CD4-positive, alpha-beta memory T cell (primary cell): ENCODE results near the gene SLC20A1. TPM values are rescaled to one million over a fixed set of nuclear protein-coding genes. Genes with fewer than 3 reads are reported as not detected.
A peak's percentile ranks its signal among the peaks of the same experiment; 100 is the strongest.

Source experiments
- CTCF ChIA-PET: fragments of 350-600 bp; sonication (Branson Sonifier 250); formaldehyde crosslinking; loops from one replicate; lab custom pipeline; 2021; ENCODE audit warnings: inconsistent platforms; ENCODE audit not compliant: partially characterized antibody; lab: Charles Lee
- POLR2A ChIA-PET: fragments of 350-600 bp; sonication (Branson Sonifier 250); formaldehyde crosslinking; loops from one replicate; lab custom pipeline; 2021; ENCODE audit not compliant: partially characterized antibody; lab: Charles Lee
- DNase-seq, 5 donors: peaks; one replicate each; pipeline versions ENCODE4 v3.0.0 to v3.0.0-alpha.2; 2020 to 2022; ENCODE audit warnings: mixed read lengths in 1 of 5
- H3K27ac ChIP-seq: one replicate; pipeline ENCODE4 v1.7.0; 2013; ENCODE audit warnings: low read depth, low read length
- H3K27me3 ChIP-seq: 2 replicates; pipeline ENCODE4 v1.7.0; 2013; ENCODE audit warnings: mild to moderate bottlenecking, low read length, moderate library complexity; ENCODE audit not compliant: insufficient read depth
- H3K36me3 ChIP-seq: 2 replicates; pipeline ENCODE4 v1.7.0; 2013; ENCODE audit warnings: mild to moderate bottlenecking, low read length, moderate library complexity; ENCODE audit not compliant: insufficient read depth
- H3K4me1 ChIP-seq: 2 replicates; pipeline ENCODE4 v1.7.0; 2013; ENCODE audit warnings: mild to moderate bottlenecking, low read length, moderate library complexity; ENCODE audit not compliant: insufficient read depth
- H3K4me3 ChIP-seq, 2 donors: one replicate each; pipeline ENCODE4 v1.7.0; 2013; ENCODE audit warnings: low read length in 2 of 2, mild to moderate bottlenecking in 1 of 2
- H3K9me3 ChIP-seq, 2 donors: one replicate each; pipeline ENCODE4 v1.7.0; 2013; ENCODE audit warnings: low read length in 2 of 2, control low read depth in 1 of 2; ENCODE audit not compliant: control insufficient read depth in 1 of 2
- H3K27ac Mint-ChIP-seq, 7 donors: one replicate each; pipeline ENCODE4 v1.8.0; 2020 to 2021; ENCODE audit warnings: mixed read lengths in 7 of 7, mild to moderate bottlenecking in 6 of 7, inconsistent platforms in 3 of 7, moderate library complexity in 3 of 7
- H3K27me3 Mint-ChIP-seq, 2 donors: one replicate each; pipeline ENCODE4 v1.8.0; 2020 to 2021; ENCODE audit warnings: mixed read lengths in 2 of 2
- H3K36me3 Mint-ChIP-seq, 2 donors: one replicate each; pipeline ENCODE4 v1.8.0; 2020 to 2021; ENCODE audit warnings: mixed read lengths in 2 of 2, inconsistent platforms in 1 of 2, mild to moderate bottlenecking in 1 of 2
- H3K4me1 Mint-ChIP-seq, 4 donors: one replicate each; pipeline ENCODE4 v1.8.0; 2020 to 2021; ENCODE audit warnings: mixed read lengths in 4 of 4, mild to moderate bottlenecking in 1 of 4
- H3K4me3 Mint-ChIP-seq, 8 donors: one replicate each; pipeline ENCODE4 v1.8.0; 2020 to 2021; ENCODE audit warnings: mixed read lengths in 8 of 8, mild to moderate bottlenecking in 7 of 8, moderate library complexity in 6 of 8, inconsistent platforms in 3 of 8
- H3K9me3 Mint-ChIP-seq, 8 donors: one replicate each; pipeline ENCODE4 v1.8.0; 2020 to 2021; ENCODE audit warnings: mixed read lengths in 8 of 8, mild to moderate bottlenecking in 5 of 8, inconsistent platforms in 3 of 8, moderate library complexity in 1 of 8
- intact Hi-C: fragments of 100-400 bp; cut with micrococcal nuclease; formaldehyde crosslinking; loops from one replicate; pipeline ENCODE4 v1.15.1; 2023
- polyA plus RNA-seq, 2 donors: library from polyadenylated mRNA; unstranded; fragments of 300-500 nt; fragmentation: Illumina TruSeq; gene quantifications; one replicate each; pipeline ENCODE4 v1.2.3, GENCODE V29; 2021
- total RNA-seq, 2 experiments: library from RNA; stranded (reverse); gene quantifications; one replicate each; pipeline ENCODE4 v1.2.3, GENCODE V29; 2021

The SLC20A1 gene
- total and polyA plus RNA-seq, 4 experiments from 2014 or later = 25.5 to 94.0 (median 65.1) TPM

DNA sequence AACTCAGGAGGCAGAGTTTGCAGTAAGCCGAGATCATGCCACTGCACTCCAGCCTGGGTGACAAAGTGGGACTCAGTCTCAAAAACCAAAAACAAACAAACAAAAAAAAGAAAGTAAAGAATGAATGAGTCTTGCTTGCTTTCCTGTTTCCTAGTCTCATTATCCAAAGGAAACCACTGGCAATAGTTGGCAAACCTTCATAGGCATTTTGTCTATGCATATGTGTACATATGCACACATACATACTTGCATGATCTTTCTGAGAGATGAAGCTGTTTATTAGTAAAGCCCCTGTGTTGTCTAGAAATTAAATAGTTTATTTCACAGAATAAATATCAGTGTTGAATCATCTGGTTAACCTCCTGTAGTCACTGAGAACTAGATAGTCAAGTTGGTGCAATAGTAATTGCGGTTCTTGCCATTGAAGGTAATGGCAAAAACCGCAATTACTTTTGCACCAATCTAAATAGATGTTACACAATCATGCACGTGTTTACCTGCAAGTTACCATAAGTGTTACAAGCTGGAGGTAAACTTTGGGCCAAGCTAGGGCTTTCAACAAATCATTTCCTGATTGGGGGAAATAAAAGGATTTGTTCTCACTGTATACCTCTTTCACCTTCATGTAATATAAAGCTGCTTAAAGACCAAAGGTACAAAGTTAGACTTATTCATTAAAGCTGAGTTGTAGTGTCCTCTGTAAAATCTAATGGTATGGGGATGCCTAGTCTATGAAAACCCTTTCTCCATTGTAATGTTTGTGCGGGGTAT, 24.7 kb downstream of the SLC20A1 start:
- no peak overlapping the region for H3K4me3 Mint-ChIP-seq
- peaks cover 0 to 2% (median under 1%) of the 10 kb centered on the region in 4 donors for H3K4me1 Mint-ChIP-seq
- POLR2A ChIA-PET = interaction anchor here (0.7 to 1.6 kb wide), 3 partner anchors 10 to 26 kb away, joined by 3 read pairs; no protein-coding TSS in a partner anchor
- H3K36me3 Mint-ChIP-seq = peaks cover 1 to 10% of the 10 kb centered on the region in 2 donors
- Histone ChIP-seq H3K9me3 (no peaks in the 10 kb centered on the region), H3K27me3 (no peaks in the 10 kb centered on the region), H3K36me3 (no peaks in the 10 kb centered on the region), H3K4me3 (no peak overlapping the region), H3K27ac (no peak overlapping the region), H3K4me1 (no peaks in the 10 kb centered on the region)
- no peak for DNase-seq
- H3K27me3 Mint-ChIP-seq = no peaks in the 10 kb centered on the region
- intact Hi-C loops = no loop called here
- H3K9me3 Mint-ChIP-seq = peaks cover 0 to 5% (median 0%) of the 10 kb centered on the region in 8 donors
- CTCF ChIA-PET = interaction anchor here (1.5 to 4.0 kb wide), 5 partner anchors 21 to 70 kb away, joined by 4 to 17 read pairs (median 5); no protein-coding TSS in a partner anchor
- no peak overlapping the region for H3K27ac Mint-ChIP-seq

DNA sequence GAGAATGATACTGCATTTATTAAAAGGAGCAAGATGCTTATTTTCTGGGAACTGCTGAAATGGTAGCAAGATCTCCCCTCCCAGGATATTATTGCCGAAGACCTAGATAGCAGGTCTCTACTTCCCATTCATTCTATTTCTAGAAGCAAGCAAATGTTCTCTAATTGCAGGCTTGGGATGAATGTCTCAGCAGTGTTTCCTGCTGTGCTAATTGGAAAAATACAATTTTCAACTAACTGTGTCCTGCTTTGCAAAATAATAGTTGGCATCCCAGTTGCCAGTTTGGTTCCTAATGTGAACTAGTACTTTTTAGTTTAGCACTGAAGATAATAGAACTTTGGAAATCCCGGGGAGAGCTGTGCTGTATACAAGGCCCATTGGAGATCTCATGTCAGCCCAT, 26.1 kb downstream of the SLC20A1 start:
- POLR2A ChIA-PET = interaction anchor here (0.8 kb wide), 1 partner anchor 18 kb away, joined by 3 read pairs; no protein-coding TSS in a partner anchor

DNA sequence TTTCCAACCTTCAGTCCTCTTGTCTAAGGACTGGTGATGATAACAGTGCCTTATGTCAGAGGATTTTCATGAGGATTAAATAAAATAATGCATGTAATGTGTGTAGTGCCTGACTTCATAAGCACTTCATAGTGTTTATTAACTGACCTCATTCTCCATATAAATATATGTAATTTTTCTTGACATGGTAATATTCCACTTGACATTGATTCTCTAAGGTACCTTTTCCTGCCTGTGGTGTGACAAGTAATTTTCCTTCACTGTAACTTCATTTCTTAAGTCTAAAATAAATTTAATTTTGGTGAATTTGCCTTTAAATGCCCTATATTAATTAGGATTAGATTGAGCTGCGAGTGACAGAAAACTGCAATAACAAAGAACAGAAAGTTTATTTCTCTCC, 27.3 kb downstream of the SLC20A1 start:
- CTCF ChIA-PET = interaction anchor here (1.1 to 2.1 kb wide), 2 partner anchors 19 to 53 kb away, joined by 3 to 5 read pairs; no protein-coding TSS in a partner anchor
- intact Hi-C loops = no loop called here
- POLR2A ChIA-PET = interaction anchor here (1.0 kb wide), 1 partner anchor 8 kb away, joined by 3 read pairs; no protein-coding TSS in a partner anchor

More for the DNA sequence above, 26.1 kb downstream of the SLC20A1 start:
- H3K4me1 Mint-ChIP-seq = peaks cover 0 to under 1% (median 0%) of the 10 kb centered on the region in 4 donors
- H3K9me3 Mint-ChIP-seq = peaks cover 0 to 5% (median 0%) of the 10 kb centered on the region in 8 donors
- no peaks in the 10 kb centered on the region for H3K4me1 ChIP-seq
- peaks cover 0 to 3% of the 10 kb centered on the region in 2 donors for H3K36me3 Mint-ChIP-seq
- intact Hi-C loops = no loop called here
- CTCF ChIA-PET = interaction anchor here (2.0 to 4.0 kb wide), 3 partner anchors 20 to 54 kb away, joined by 5 to 17 read pairs (median 5); no protein-coding TSS in a partner anchor
- no peaks in the 10 kb centered on the region for H3K9me3 ChIP-seq
- no peaks in the 10 kb centered on the region for H3K27me3 Mint-ChIP-seq
- H3K4me3 ChIP-seq = no peak overlapping the region
- no peak overlapping the region for H3K27ac ChIP-seq
- no peak overlapping the region for H3K27ac Mint-ChIP-seq
- H3K4me3 Mint-ChIP-seq = no peak overlapping the region
- H3K36me3 ChIP-seq = no peaks in the 10 kb centered on the region
- no peaks in the 10 kb centered on the region for H3K27me3 ChIP-seq
- no peak for DNase-seq

GRCh38 chr2:112674229-112674628, 28.5 kb downstream of the SLC20A1 start:
- Mint-ChIP-seq H3K36me3 (peaks cover 0 to 1% of the 10 kb centered on the region in 2 donors), H3K27ac (no peak overlapping the region), H3K9me3 (peaks cover 0 to 5% (median 0%) of the 10 kb centered on the region in 8 donors), H3K27me3 (no peaks in the 10 kb centered on the region), H3K4me1 (no peaks in the 10 kb centered on the region), H3K4me3 (no peak overlapping the region)
- Histone ChIP-seq H3K4me1 (no peaks in the 10 kb centered on the region), H3K27ac (no peak overlapping the region), H3K4me3 (no peak overlapping the region), H3K36me3 (no peaks in the 10 kb centered on the region), H3K27me3 (no peaks in the 10 kb centered on the region), H3K9me3 (no peaks in the 10 kb centered on the region)
- intact Hi-C loops = no loop called here
- CTCF ChIA-PET = interaction anchor here (1.1 kb wide), 1 partner anchor 18 kb away, joined by 3 read pairs; no protein-coding TSS in a partner anchor
- DNase-seq = no peak
- POLR2A ChIA-PET = interaction anchor here (1.0 kb wide), 1 partner anchor 9 kb away, joined by 3 read pairs; no protein-coding TSS in a partner anchor

More for the DNA sequence above, 27.3 kb downstream of the SLC20A1 start:
- no peaks in the 10 kb centered on the region for H3K36me3 ChIP-seq
- no peak overlapping the region for H3K4me3 ChIP-seq
- H3K4me1 Mint-ChIP-seq = no peaks in the 10 kb centered on the region
- no peak for DNase-seq
- no peak overlapping the region for H3K27ac ChIP-seq
- peaks cover 0 to 5% (median 0%) of the 10 kb centered on the region in 8 donors for H3K9me3 Mint-ChIP-seq
- H3K27me3 ChIP-seq = no peaks in the 10 kb centered on the region
- H3K4me1 ChIP-seq = no peaks in the 10 kb centered on the region
- H3K27me3 Mint-ChIP-seq = no peaks in the 10 kb centered on the region
- H3K4me3 Mint-ChIP-seq = no peak overlapping the region
- H3K27ac Mint-ChIP-seq = peak overlapping the region in 1 of 7 donors; percentile 29
- peaks cover 0 to 2% of the 10 kb centered on the region in 2 donors for H3K36me3 Mint-ChIP-seq
- no peaks in the 10 kb centered on the region for H3K9me3 ChIP-seq

- Histone ChIP-seq H3K9me3 (no peaks in the 10 kb centered on the region), H3K4me1 (peaks cover 13% of the 10 kb centered on the region), H3K4me3 (no peak overlapping the region), H3K27me3 (no peaks in the 10 kb centered on the region), H3K36me3 (no peaks in the 10 kb centered on the region), H3K27ac (no peak overlapping the region)
- Mint-ChIP-seq H3K27me3 (no peaks in the 10 kb centered on the region), H3K36me3 (no peaks in the 10 kb centered on the region), H3K9me3 (peaks cover 0 to 7% (median 0%) of the 10 kb centered on the region in 8 donors), H3K27ac (no peak overlapping the region), H3K4me3 (no peak overlapping the region), H3K4me1 (peaks cover 6 to 16% (median 10%) of the 10 kb centered on the region in 4 donors)
- intact Hi-C loops = no loop called here
- DNase-seq = no peak
- ChIA-PET POLR2A (no interaction called here), CTCF (interaction anchor here (1.3 to 1.4 kb wide), 3 partner anchors 11 to 53 kb away, joined by 3 to 6 read pairs (median 4); no protein-coding TSS in a partner anchor)
These were observed 33.7 kb downstream of the SLC20A1 start for GRCh38 chr2:112679484-112679883.

DNA sequence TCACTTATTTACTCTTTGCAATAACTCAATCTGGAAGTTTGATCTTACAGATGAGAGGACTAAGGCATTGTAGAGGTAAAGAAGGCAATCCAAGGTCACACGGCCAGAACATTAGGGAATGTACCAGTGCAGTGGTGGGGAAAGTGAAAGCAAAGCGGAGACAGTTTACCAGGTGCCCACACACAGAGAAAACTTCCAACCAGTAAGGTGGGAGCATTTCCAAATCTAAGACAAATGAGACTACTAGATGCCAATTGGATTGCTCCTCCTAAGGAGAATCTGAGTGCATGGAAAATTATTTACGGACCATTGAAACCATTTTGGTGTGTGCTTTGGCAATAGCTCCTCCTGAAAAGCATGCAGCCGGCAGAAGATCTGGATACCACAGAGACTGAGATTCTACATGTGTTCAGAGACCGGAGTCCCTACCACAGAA, 34.9 kb downstream of the SLC20A1 start:
- intact Hi-C loops = no loop called here
- Histone ChIP-seq H3K4me1 (peaks cover 13% of the 10 kb centered on the region), H3K4me3 (no peak overlapping the region), H3K36me3 (no peaks in the 10 kb centered on the region), H3K27me3 (no peaks in the 10 kb centered on the region), H3K27ac (no peak overlapping the region), H3K9me3 (no peaks in the 10 kb centered on the region)
- H3K27ac Mint-ChIP-seq = peak overlapping the region in 2 of 7 donors; percentile 35 to 42
- no peaks in the 10 kb centered on the region for H3K27me3 Mint-ChIP-seq
- ChIA-PET CTCF (interaction anchor here (0.8 to 1.4 kb wide), 2 partner anchors 52 to 54 kb away, joined by 3 to 6 read pairs; no protein-coding TSS in a partner anchor), POLR2A (no interaction called here)
- H3K9me3 Mint-ChIP-seq = peaks cover 0 to 2% (median 0%) of the 10 kb centered on the region in 8 donors
- no peak overlapping the region for H3K4me3 Mint-ChIP-seq
- H3K4me1 Mint-ChIP-seq = peaks cover 6 to 20% (median 13%) of the 10 kb centered on the region in 4 donors
- no peak for DNase-seq
- no peaks in the 10 kb centered on the region for H3K36me3 Mint-ChIP-seq

DNA sequence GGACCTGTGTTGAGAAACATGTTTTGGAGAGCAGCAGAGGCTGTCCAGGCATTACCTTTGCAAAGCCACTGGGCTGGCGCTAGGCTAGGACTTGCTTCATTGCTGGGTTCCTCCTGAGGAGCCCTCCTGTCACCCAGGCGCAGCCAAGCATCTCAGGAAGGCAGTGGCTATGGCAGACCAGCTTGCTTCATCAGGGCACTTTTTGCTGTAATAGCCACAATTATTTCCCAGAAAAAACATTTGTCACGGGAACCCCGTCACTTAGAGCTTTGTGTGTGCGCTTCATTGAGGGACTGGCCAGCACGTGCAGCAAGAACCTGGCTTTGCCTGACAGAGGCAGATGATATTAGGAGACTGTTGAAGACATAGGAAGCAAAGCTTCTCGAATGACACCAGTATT, 36.4 kb downstream of the SLC20A1 start:
- Mint-ChIP-seq H3K4me1 (peaks cover 6 to 20% (median 13%) of the 10 kb centered on the region in 4 donors), H3K36me3 (no peaks in the 10 kb centered on the region), H3K27ac (peak overlapping the region in 1 of 7 donors; percentile 50), H3K9me3 (peaks cover 0 to 2% (median 0%) of the 10 kb centered on the region in 8 donors), H3K27me3 (no peaks in the 10 kb centered on the region), H3K4me3 (no peak overlapping the region)
- Histone ChIP-seq H3K27ac (no peak overlapping the region), H3K4me1 (peaks cover 13% of the 10 kb centered on the region), H3K4me3 (no peak overlapping the region), H3K27me3 (no peaks in the 10 kb centered on the region), H3K9me3 (no peaks in the 10 kb centered on the region), H3K36me3 (no peaks in the 10 kb centered on the region)
- intact Hi-C loops = no loop called here
- ChIA-PET CTCF (interaction anchor here (1.2 to 3.2 kb wide), 3 partner anchors 9 to 55 kb away, joined by 3 to 10 read pairs (median 4); no protein-coding TSS in a partner anchor), POLR2A (no interaction called here)
- no peak for DNase-seq
